ENCODE data around the gene SEMA5A. TPM values are rescaled to one million over a fixed set of nuclear protein-coding genes. Genes with fewer than 3 reads are reported as not detected.

Gene SEMA5A
- total and polyA plus RNA-seq, 2 of the 8 experiments (the other 6 are each of a cell fraction or from before 2014, with no cell fraction given): 5.3 to 8.9 TPM

- H3K27ac ChIP-seq (ENCODE audit: low read depth, low read length): no peak overlapping the region
- H2BK12ac ChIP-seq (ENCODE audit: low read depth, low read length): no peak overlapping the region
- H2AFZ ChIP-seq (ENCODE audit: low read length): no peak overlapping the region
These were observed 182.8 kb downstream of the SEMA5A start for GRCh38 chr5:9363026-9363425.

More at GRCh38 chr5:9363026-9363425, 182.8 kb downstream of the SEMA5A start:
- 47% methylated on average over 2 of the region's 2 CpGs; no CpG with 5 or more reads in 1 of the 2 experiments for WGBS, 2 experiments (ENCODE audit: extremely low coverage in 1 of 2, insufficient coverage in 1 of 2, insufficient read length in 1 of 2, insufficient replicate concordance in 2 of 2, low coverage in 1 of 2, low lambda C conversion rate in 2 of 2, missing lambda C conversion rate in 1 of 2)
- no peaks in the 10 kb centered on the region for H3K27me3 ChIP-seq (replicated peaks in 1 of 4; ENCODE audit: control insufficient read depth in 3 of 4, extremely low read depth in 1 of 4, insufficient read depth in 3 of 4, low read length in 3 of 4)
- no peak overlapping the region for H4K91ac ChIP-seq (replicated peaks; ENCODE audit: insufficient read length, low read length)
- no peak overlapping the region for H3K14ac ChIP-seq (ENCODE audit: insufficient read length)
- no peak overlapping the region for H2BK5ac ChIP-seq (ENCODE audit: low read depth, low read length)
- H3K9me3 ChIP-seq (ENCODE audit: insufficient read depth in 2 of 2, low read depth in 1 of 2, low read length in 1 of 2): no peaks in the 10 kb centered on the region
- H3K36me3 ChIP-seq (ENCODE audit: control insufficient read depth in 2 of 4, insufficient read depth in 4 of 4, low read length in 3 of 4): no peaks in the 10 kb centered on the region
- no peak for TF ChIP-seq SIRT6 (IDR thresholded peaks at IDR 0.05; ENCODE audit: low read length)
- H2BK120ac ChIP-seq (replicated peaks; ENCODE audit: low read depth, low read length): no peak overlapping the region
- no peak overlapping the region for H3K4me3 ChIP-seq (ENCODE audit: extremely low read depth in 1 of 4, insufficient read depth in 2 of 4, low read depth in 3 of 4, low read length in 4 of 4)
- H3K4me1 ChIP-seq (replicated peaks in 1 of 4; ENCODE audit: control insufficient read depth in 3 of 4, insufficient read depth in 4 of 4, low read length in 3 of 4): peaks cover 3 to 5% (median 4%) of the 10 kb centered on the region in 4 experiments; a peak in 4 of 7 replicates
- no peak overlapping the region for H4K8ac ChIP-seq (ENCODE audit: extremely low read depth, insufficient read depth, low read length)
- H3K79me1 ChIP-seq (ENCODE audit: low read depth, low read length): no peaks in the 10 kb centered on the region
- H3K18ac ChIP-seq (ENCODE audit: extremely low read depth, low read length): no peak overlapping the region
- no peak overlapping the region for H2BK20ac ChIP-seq (ENCODE audit: low read length)
- no peak overlapping the region; the same call in 1 of the 2 replicates for H2BK15ac ChIP-seq (ENCODE audit: low read length)
- POLR2A ChIA-PET (ENCODE audit: partially characterized antibody): no interaction called here
- no peak overlapping the region for H3K56ac ChIP-seq (replicated peaks; ENCODE audit: insufficient read length, low read depth, low read length)
- no peak overlapping the region for H3K9ac ChIP-seq (replicated peaks in 1 of 4; ENCODE audit: extremely low read depth in 1 of 4, low read depth in 3 of 4, low read length in 3 of 4)
- DNase-seq (ENCODE audit: low read depth in 1 of 2, low spot score in 2 of 2): no peak
- no peak for FAIRE-seq
- CTCF ChIA-PET (ENCODE audit: partially characterized antibody): interaction anchor here (0.7 to 1.8 kb wide), 5 partner anchors 40 to 668 kb away, joined by 3 to 5 read pairs (median 3); no protein-coding TSS in a partner anchor
- H3K23ac ChIP-seq (ENCODE audit: insufficient read length): no peak overlapping the region
- H2AK5ac ChIP-seq (ENCODE audit: low read depth, low read length): no peak overlapping the region
- no peaks in the 10 kb centered on the region for H3K79me2 ChIP-seq (ENCODE audit: control insufficient read depth in 1 of 2, insufficient read depth in 2 of 2, low read length in 2 of 2)
- H3K4ac ChIP-seq (replicated peaks; ENCODE audit: insufficient read length, low read depth, low read length): no peak overlapping the region
- no peaks in the 10 kb centered on the region for H3K23me2 ChIP-seq (ENCODE audit: low read depth, low read length)
- no peak overlapping the region for H3K4me2 ChIP-seq (ENCODE audit: insufficient read depth in 1 of 2, low read depth in 2 of 2, low read length in 2 of 2)
- H4K20me1 ChIP-seq (replicated peaks in 1 of 2; ENCODE audit: control insufficient read depth in 1 of 2, insufficient read depth in 2 of 2, low read length in 2 of 2): no peaks in the 10 kb centered on the region
- no peak overlapping the region for H4K5ac ChIP-seq (ENCODE audit: insufficient read length, low read depth, low read length)

Measured in H1 (cell line).